Parathyroid adenoma (tissue), 2 donors: ENCODE measurements around the gene PCDHB7.
"Not testable (repeated sequence)": the region's sequence is repeated elsewhere in the genome, so short reads cannot be mapped to it uniquely, and the experiment has no call there.

Source experiments
- H2AFZ ChIP-seq: fragments of 300-600 bp; sonication (generic); one replicate; pipeline ENCODE4 v1.7.0; 2017; ENCODE audit warnings: antibody characterized with exemption, mild to moderate bottlenecking
- H3K27ac ChIP-seq: fragments of 300-600 bp; sonication (generic); one replicate; pipeline ENCODE4 v1.7.0; 2017
- H3K27me3 ChIP-seq: fragments of 300-600 bp; sonication (generic); one replicate; pipeline ENCODE4 v1.7.0; 2017; ENCODE audit warnings: low read length; ENCODE audit not compliant: control insufficient read depth, insufficient read depth
- H3K36me3 ChIP-seq: fragments of 300-600 bp; sonication (generic); one replicate; pipeline ENCODE4 v1.7.0; 2017; ENCODE audit warnings: low read length; ENCODE audit not compliant: control insufficient read depth, insufficient read depth
- H3K4me1 ChIP-seq: fragments of 300-600 bp; sonication (generic); one replicate; pipeline ENCODE4 v1.7.0; 2017; ENCODE audit warnings: control low read depth
- H3K4me2 ChIP-seq: fragments of 300-600 bp; sonication (generic); one replicate; pipeline ENCODE4 v1.7.0; 2017; ENCODE audit warnings: low read length
- H3K4me3 ChIP-seq: fragments of 300-600 bp; sonication (generic); one replicate; pipeline ENCODE4 v1.7.0; 2017; ENCODE audit warnings: low read depth, low read length
- H3K79me2 ChIP-seq: fragments of 300-600 bp; sonication (generic); one replicate; pipeline ENCODE4 v1.7.0; 2017; ENCODE audit warnings: control low read depth
- H3K9ac ChIP-seq: fragments of 300-600 bp; sonication (generic); one replicate; pipeline ENCODE4 v1.7.0; 2017; ENCODE audit warnings: mild to moderate bottlenecking
- H3K9me3 ChIP-seq: fragments of 300-600 bp; sonication (generic); one replicate; pipeline ENCODE4 v1.7.0; 2017; ENCODE audit warnings: low read length; ENCODE audit not compliant: control insufficient read depth
- CTCF ChIP-seq: fragments of 300-600 bp; sonication (generic); IDR thresholded peaks from one replicate; pipeline ENCODE4 v1.7.0; 2017; ENCODE audit warnings: antibody characterized with exemption, mild to moderate bottlenecking
- donor health status: primary hyperparathyroidism.

Gene PCDHB7

GRCh38 chr5:141192110-141192725 lies 19.8 kb downstream of the PCDHB7 start, which contains the start of gene PCDHB10:
PCDHB10 (plus strand) TSS chr5:141192353; CDS start chr5:141192553, 200 bp downstream.
- TF ChIP-seq CTCF, result no peak
- no peaks in the 10 kb centered on the region for H3K36me3 ChIP-seq
- H3K9ac ChIP-seq, result no peak within 1 kb of the TSS
- H3K4me3 ChIP-seq, result no peak within 1 kb of the TSS
- H3K79me2 ChIP-seq, result no peaks in the 10 kb centered on the region
- no peaks in the 10 kb centered on the region for H3K9me3 ChIP-seq
- H3K27ac ChIP-seq, result no peak within 1 kb of the TSS
- H3K4me2 ChIP-seq, result no peak within 1 kb of the TSS
- no peak within 1 kb of the TSS for H2AFZ ChIP-seq
- H3K4me1 ChIP-seq, result no peaks in the 10 kb centered on the region
- peaks cover 2% of the 10 kb centered on the region for H3K27me3 ChIP-seq

GRCh38 chr5:141194332-141194731 lies 21.9 kb downstream of the PCDHB7 start:
- H3K4me1 ChIP-seq, H2AFZ ChIP-seq, H3K36me3 ChIP-seq, H3K9me3 ChIP-seq, H3K4me3 ChIP-seq, H3K27ac ChIP-seq, H3K79me2 ChIP-seq, H3K27me3 ChIP-seq, H3K4me2 ChIP-seq, H3K9ac ChIP-seq: not testable (repeated sequence)

GRCh38 chr5:141196363-141196762 lies 23.9 kb downstream of the PCDHB7 start:
- Histone ChIP-seq H3K4me3 (no peak overlapping the region), H3K9ac (no peak overlapping the region), H3K9me3 (no peaks in the 10 kb centered on the region), H3K27ac (no peak overlapping the region), H3K27me3 (no peaks in the 10 kb centered on the region), H3K79me2 (no peaks in the 10 kb centered on the region), H2AFZ (no peak overlapping the region), H3K36me3 (no peaks in the 10 kb centered on the region), H3K4me2 (no peak overlapping the region), H3K4me1 (no peaks in the 10 kb centered on the region)
- TF ChIP-seq CTCF, result no peak

GRCh38 chr5:141199359-141200235 lies 27.2 kb downstream of the PCDHB7 start, which contains the start of gene PCDHB11:
PCDHB11 (plus strand) TSS chr5:141199627; CDS start chr5:141199775, 148 bp downstream.
- Histone ChIP-seq H3K27ac (peak within 1 kb of the TSS; percentile 82), H3K4me3 (peak within 1 kb of the TSS; percentile 59), H3K36me3 (no peaks in the 10 kb centered on the region), H3K79me2 (no peaks in the 10 kb centered on the region), H3K4me2 (peak within 1 kb of the TSS; percentile 14), H3K9ac (no peak within 1 kb of the TSS), H2AFZ (peak within 1 kb of the TSS; percentile 83), H3K9me3 (no peaks in the 10 kb centered on the region), H3K4me1 (no peaks in the 10 kb centered on the region), H3K27me3 (no peaks in the 10 kb centered on the region)
- peak; percentile 47 for TF ChIP-seq CTCF

- not testable (repeated sequence) for H3K9me3 ChIP-seq, H3K4me1 ChIP-seq, H2AFZ ChIP-seq, H3K27ac ChIP-seq, H3K4me2 ChIP-seq, H3K27me3 ChIP-seq, H3K79me2 ChIP-seq, H3K9ac ChIP-seq, H3K4me3 ChIP-seq, H3K36me3 ChIP-seq
Measured at GRCh38 chr5:141201126-141201525, 28.7 kb downstream of the PCDHB7 start.

GRCh38 chr5:141201646-141202045 lies 29.2 kb downstream of the PCDHB7 start:
- not testable (repeated sequence) for H3K27me3 ChIP-seq, H3K9ac ChIP-seq, H3K4me3 ChIP-seq, H3K4me2 ChIP-seq, H3K27ac ChIP-seq, H3K36me3 ChIP-seq, H3K4me1 ChIP-seq, H3K9me3 ChIP-seq, H3K79me2 ChIP-seq, H2AFZ ChIP-seq
